ENCODE measurements around the gene LETM1.

The LETM1 gene

DNA sequence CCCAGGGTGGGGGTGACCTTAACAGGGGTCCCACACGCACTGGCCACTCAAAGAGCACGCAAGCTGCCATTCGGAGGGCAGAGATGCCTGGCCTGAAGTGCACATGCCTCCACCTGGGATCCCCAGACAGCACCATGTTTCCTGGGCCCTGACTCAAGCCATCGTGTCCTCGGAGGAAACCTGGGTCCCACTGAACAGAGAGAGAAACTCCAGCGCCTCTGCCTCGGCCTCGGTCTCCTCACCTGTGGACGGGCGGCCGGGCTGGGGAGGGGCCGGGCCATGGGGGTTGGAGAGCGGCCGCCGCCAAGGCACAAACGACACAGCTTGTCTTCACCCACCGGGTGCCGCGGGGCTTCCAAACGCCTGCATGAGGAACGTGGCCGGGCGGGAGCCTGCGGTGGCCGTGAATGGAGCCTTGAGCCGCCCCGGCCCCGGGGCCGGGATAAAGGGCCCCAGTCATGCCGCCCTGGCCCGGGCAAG, 92.8 kb downstream of the LETM1 start:
- no peak for DNase-seq (ENCODE audit: low read depth in 2 of 2)

- DNase-seq (ENCODE audit: low read depth in 2 of 2) = no peak
Measured at GRCh38 chr4:1762264-1763010, 93.5 kb downstream of the LETM1 start.

Data from stimulated activated CD8-positive, alpha-beta memory T cell treated with anti-CD3 and anti-CD28 coated beads, Interleukin-7, amount 100 ng/mL, for 1 hour (primary cell).